GM19025 (cell line): Measurements from ENCODE around the gene CDH23.

ENCODE experiments used
- ATAC-seq: cut with Tn5 transposase; IDR thresholded peaks from one replicate; pipeline ENCODE4 v1.9.1; 2021; ENCODE audit warnings: mild to moderate bottlenecking, low read depth, moderate library complexity; ENCODE audit not compliant: unreplicated experiment

The CDH23 gene

DNA sequence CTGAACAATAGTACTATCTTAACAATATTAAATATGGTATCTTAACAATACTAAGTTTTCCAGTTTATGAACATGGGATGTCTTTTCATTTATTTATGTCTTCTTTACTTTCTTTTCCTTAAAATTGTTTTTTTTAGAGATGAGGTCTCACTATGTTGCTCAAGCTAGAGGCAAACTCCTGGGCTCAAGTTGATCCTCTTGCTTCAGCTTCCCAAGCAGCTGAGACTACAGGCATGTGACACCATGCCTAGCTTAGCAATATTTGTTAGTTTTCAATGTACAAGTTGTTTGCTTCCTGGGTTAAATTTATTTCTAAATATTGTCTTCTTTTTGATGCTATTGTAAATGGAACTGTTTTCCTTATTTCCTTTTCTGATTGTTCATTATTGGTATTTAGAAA lies 16.9 kb downstream of the CDH23 start:
- no peak for ATAC-seq

DNA sequence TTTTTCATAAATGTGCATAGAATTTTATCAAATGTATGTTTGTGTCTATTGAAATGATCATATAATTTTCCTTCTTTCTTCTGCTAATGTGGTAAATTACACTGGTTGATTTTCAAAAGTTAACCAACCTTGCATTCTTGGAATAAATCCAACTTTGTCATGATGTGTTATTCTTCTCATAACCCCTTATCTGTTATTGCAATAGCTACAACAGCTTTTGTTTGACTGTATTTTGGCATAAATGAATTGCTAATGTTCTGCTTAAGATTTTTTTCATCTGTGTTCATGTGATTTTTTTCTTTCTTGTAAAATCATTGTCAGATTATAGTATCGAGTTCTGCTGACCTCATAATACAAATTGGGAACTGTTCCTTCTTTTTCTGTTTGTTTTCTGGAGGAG lies 17.6 kb downstream of the CDH23 start:
- ATAC-seq, result no peak

DNA sequence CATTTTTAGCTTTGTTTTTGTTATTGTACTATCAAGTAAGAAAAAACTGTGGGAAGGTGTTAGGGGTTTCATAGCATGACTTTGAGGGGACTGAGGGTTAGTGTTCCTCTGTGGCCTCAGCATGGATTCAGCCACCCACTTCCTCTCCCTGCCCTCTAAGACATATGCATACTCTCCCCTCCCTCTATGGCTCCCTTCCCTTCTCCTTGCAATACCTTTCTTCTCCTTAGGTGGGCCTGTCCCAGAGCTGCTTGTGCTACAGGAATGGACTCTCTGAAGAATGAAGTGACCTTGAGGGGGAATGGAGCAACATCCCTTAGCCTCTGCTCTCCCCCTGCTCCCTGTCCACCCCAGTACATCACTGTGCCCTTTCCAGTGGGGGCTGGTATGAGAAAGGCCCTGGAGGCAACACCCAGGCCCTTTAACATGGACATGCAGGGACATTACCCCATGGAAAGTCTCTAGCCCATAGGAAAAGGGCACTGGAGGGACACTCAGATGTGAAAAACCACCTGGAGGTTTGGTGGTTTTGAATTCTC lies 22.4 kb downstream of the CDH23 start:
- ATAC-seq, result no peak

DNA sequence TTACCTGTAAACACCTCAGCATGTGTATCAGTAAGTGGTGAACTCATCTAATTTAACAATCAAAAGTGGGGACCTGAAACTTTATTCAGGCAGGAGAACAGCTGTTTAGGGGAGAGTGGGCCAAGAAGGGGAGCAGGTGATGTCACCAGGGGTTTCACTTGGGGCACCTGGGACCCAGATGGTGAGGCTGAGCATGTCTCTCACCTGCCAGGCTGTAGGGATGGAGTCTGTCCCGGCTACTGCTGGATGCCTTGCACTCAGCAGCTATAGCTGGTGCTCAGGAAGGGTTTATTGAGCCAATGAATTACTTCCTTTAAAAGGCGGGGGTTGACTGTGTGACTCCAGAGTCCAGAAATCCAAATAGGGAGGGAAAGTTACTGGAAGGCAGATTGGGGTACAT lies 23.0 kb downstream of the CDH23 start:
- no peak for ATAC-seq

DNA sequence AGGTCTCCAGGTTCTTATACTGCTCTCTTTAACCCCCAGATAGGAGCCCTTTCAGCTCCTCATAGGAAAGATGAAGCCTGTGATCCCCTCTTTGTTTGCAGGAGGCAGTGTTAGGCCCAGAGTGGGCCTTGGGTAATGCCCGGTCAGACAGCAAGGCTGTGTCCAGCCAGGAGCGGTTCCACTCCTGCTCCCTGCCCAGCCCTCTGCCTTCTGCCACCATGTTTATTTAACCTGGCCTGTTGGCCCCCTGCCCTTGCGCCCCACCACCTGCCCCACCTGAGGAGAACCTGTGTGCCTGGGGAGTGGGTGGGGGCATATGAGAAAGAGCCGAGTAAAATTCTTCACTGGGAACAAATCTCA lies 24.3 kb downstream of the CDH23 start:
- ATAC-seq, result no peak

DNA sequence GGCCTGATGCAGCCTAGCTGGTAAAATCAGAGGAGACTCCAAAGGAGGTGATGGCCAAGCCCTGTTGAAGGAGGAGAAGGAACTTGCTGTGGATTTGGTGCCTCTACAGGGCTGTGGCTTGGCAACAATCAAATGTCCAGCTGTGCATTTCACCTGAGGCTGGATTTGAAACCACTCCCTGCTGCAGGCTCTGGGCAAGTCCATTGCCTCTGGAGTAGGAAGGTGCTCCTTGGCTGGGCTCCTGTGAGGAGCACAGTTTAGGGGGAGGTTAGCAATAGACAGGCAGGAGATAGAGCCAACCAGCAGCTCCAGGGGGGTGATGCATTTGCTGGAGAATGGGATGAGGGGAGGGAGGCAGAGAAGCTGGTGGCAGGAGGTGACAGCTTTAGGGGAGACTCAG lies 26.5 kb downstream of the CDH23 start:
- ATAC-seq, result no peak

DNA sequence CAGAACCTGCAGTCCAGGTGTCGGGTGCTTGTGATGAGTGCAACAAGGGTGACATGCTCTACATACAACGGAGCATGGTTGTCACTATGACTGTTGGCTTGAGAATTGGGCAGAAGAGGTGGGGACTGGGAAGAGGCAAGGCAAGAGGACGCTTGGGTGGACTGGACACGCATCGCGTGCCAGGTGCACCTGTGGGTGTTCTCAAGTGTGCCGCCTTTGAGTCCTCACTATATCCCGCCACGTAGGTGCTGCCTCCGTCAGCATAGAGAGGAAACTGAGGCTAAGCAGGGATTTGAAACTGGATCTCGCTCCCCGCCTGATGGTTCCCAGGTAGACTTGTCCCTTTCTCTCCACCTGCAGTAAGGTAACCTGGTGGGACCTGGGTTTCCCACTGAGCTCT lies 27.2 kb downstream of the CDH23 start:
- no peak for ATAC-seq

DNA sequence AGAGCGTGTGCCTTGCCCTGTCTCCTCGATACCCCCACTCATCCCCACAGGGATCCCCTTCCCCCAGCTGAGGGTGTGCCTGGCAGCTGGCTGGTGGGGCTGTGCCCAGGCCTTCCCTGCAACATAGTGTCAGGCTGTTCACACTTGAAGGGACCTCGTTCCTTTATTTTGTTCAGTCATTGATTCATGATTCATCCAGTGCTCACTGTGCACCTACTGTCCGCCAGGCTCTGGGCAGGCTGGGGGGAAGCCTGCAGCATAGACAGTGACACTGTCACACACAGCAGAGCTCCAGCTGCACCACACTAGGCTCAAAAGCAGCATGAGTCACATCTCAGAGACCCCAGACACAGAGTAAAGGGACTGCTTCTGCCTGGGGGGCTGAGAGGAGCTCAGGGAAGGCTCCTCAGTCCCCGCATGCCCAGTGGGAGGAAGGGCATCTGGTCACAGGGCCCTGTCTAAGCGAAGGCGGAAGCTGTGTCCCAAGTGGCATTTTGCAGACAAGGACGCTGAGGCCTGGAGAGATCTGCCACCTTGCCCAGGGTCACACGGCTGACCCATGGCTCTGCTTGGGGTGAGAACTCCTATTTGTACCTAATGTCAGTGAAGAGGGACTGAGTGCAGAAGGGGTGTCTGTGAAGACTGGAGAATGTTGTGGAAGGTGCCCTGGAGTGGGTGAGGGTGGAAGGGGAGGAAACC lies 27.9 kb downstream of the CDH23 start:
- ATAC-seq, result no peak

DNA sequence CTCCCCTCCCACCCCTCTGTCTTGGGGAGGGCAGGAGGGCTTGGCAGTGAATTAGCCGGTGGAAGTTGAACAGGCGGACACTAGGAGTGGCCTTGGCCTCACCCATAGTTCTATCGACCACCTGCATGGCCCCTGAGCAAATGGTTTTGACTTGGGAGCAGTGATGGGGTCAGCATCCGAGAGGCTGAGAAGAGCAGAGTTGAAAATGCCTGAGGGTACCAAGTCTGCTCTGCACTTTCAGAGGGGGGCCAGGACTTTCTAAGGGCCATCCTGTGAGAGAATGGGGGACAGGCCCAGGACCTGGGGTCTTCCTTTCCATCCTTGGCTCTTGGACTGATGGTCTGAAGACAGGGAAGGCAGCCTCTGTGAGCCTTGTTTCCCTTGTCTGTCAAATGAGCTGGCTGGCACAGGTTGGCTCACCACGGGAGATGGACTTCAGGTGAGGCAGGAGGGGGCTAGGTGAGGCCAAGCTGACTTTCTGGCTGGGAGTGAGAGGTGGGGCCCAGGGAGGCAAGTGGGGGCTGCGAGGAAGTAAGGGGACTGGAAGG lies 29.4 kb downstream of the CDH23 start:
- no peak for ATAC-seq

DNA sequence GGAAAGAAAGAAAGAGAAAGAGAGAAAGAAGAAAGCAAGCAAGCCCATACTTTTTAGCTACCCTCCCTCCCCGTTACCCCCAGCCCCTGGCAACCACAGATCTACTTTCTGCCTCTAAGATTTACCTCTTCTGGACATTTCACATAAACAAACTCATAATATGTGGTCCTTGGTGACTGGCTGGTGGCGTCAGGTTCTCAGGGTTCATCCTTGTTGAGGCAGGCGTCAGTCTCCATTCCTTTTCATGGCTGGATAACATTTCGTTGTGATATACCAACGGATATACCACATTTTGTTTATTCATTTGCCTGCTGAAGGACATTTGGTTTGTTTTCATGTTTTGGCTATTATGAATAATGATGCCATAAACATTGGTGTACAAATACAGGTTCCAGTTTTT lies 30.5 kb downstream of the CDH23 start:
- no peak for ATAC-seq

DNA sequence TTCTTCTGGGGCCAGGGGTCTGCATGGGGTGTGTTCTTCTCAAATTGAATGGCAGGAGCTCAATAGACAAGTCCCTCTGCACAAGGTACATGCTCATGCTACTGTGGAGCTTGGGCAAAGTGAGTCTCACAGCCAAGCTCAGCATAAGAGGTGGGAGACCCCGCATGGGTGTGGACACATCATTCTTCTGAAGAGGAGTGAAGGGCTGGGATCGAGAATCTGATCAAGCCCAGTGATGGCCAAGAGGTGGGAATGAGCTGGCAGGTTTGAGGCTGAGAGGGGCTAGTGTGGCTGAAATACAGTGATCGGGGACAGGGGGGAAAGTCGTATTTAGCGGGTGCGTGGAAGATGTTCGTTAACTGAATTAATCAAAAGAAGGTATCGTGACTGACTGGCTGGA lies 32.6 kb downstream of the CDH23 start:
- no peak for ATAC-seq

DNA sequence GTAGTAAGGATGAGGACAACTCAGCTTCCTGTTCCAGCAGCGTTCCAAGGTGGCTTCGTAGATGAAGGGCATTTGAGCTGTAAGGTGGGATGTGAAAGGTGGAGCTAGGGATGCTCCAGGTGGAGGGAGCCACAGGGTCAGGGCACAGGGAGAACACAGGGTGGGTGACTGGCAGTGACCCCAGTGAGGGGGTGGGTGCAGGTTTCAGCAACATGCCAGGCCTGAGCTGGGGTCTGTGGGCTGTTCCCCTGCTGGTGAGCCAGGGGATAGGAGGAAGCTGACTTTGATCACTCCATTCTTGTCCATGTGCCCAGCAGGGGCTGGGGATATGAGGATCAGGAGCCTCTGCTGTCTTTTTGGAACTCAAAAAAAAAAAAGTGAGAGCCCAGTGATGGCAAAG lies 33.2 kb downstream of the CDH23 start:
- no peak for ATAC-seq

DNA sequence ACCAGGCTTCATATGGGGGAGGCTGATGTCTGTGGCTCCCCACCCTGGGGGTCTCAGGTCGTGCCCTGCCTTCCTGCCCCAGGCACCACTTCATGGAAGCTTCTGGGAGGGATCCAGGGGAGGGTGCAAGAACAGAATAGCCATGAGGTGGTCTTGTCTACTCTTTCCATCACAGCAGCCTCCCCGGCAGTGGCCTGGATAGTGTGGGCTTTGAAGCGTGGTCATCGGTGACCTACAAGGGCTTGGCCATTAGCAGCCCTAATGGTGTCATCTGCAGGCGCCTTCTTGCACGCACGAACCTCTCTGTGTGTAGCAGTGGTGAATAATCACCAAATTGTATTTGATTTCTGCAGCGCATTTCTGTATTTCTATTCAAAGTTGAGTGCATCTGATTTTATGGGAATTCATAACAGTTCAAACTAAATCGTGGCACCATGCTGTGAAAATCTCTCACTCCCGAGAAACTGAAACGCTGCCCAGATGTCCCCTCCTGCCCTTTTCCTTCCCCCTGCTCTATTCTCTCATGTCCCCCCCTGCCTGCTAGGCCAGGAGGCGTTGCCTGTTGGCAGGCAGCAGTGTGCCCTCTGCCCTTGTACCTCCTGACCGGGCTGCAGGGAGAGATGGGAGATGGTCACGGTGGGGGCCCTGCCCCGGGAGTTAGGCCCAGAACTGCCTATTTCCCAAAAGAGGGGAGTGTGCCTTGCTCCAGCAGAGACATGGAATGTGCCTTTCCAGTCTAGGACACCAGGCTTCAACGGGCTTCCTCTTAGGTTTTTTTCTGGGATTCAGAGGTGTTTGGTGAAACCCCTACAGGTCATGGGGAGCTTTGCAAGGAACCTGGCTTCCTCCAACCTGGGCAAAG lies 34.8 kb downstream of the CDH23 start:
- no peak for ATAC-seq

DNA sequence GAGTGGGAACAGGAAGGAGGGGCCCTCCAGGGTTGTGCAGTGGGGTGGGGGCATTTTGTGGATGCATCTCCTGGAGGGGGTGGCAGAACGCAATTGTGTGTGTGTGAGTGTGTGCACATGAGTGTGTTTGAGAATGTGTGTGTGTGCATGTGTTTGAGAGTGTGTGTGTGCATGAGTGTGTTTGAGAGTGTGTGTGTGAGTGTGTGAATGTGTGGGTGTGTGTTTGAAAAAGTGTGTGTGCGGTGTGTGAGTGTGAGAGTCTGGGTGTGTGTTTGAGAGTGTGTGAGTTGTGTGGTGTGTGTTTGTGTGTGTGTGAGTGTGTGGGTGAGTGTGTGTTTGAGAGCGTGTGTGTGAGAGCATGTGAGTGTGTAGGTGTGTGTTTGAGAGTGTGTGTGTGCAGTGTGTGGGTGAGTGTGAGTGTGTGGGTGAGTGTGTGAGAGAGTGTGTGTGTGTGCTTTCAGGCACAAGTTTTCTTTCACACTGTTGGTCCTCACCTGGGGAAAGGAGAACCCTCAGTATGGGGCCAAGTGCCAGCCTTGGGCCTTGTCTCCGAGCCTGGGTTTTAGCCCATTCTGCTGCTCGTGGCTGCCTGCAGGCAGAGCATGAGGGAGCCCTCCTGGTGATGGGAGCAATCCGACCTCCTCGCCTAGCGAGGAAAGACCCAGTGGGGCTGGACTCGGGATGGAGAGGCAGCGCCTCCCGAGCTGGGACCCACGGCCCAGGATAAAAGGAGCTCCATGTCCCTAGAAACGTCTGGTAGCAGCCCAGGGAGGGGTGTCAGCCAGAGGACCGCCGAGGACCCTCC lies 35.6 kb downstream of the CDH23 start:
- ATAC-seq, result no peak

DNA sequence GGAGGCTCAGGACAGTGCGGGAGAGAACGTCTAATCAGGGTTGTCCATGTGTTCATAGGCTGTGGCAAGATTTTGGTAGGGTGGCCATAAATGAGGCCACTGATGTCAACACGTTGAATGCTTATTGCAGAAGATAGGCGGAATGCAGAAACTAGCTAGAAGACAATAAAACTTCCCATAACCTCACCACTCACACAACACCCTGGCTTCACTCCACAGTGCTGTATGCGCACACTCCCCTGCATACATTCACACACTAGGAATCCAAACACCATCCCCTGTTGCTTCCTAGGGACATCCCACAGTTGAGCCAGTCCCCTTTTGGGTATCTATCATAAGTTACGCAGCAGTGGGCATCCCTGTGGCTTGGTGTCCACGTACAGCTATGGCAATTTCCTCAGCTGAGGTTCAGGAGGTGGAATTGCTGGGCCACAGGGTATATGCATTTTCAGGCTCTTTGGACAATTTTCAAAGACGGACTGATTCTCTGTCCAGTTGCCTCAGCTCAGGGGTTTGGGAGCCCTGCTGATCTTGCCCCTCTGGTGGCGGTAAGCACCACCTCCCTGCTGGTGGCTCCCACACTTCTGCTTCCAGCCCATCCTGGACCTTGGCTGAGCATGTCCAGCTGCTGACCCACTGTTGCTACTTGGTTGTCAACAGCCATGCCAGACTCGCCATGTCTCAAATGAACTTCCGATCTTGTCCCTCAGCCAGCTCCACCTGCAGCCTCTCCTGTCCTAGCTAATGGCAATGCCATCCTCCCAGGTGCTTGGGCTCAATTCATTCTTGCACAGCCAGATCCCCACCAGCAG lies 36.4 kb downstream of the CDH23 start:
- no peak for ATAC-seq

DNA sequence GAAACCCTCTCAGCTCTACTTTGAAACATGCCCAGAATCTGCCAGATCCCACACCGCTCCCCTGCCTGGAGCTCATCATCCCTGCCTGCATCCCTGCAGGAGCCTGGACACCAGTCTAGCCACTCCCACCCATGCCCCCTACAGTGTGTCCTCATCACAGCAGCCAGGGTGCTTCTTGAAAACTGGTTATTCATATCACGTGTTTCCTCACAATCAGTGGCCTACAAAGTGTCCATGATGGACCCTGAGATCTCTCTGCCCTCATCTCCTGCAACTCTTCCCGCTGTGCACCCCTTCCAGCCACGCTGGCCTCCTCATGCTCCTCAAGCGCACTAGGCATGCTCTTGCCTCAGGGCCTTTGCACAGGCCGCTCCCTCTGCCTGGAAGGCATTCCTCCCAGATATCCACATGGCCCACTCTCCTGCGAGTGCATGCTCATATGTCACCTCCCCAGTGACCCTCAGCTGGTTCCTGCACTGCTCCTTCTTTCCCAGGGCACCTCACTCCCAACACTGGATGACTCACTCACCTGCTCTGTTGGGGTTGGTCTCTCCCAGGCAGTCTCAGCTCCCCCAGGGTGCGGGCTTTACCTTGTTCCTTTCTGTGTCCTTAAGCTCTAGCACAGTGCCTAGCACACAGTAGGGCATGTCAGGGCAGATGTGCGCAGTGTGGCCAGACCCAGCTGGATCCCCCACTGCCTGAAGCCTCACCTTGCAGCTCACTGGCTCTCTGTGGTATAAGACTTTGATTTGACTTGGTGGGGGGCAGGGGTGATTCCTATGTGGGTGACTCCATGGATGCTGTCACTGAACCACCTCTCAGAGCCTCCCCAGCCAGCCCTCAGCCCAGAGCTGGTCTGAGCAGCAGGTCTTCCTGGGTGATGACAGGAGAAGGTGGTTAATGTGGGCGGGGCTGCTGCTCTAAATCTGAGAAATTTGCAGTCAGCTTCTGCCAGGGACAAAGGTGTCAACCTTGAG lies 37.3 kb downstream of the CDH23 start:
- ATAC-seq, result no peak

DNA sequence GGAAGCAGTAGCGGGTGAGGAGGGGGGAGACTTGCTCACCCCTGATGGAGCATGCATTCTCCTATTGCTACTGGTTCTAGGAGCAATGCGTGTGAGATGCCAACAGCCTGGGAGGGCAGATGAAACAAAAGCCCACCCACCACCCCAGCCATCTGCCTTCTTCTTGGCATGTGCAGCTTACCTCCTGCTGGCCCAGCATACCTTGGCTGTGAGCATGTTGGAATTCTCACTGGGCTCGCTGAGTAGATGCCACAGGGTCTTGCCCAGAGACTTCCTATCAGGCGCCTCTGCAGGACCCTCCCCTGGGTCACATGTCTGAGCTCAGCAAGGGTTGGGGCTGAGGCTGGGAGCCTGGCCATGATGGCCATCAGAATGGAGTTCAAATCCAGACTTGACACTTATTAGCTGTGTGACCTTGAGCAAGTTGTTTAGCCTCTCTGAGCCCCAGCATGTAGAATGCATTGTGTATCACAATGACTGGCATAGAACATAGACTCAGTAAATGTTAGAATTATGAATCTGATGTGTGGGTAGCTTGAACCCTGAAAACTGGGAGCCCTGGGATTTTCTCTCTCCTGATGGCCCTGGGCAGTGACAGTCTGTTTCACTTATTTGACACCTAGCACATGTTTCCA lies 38.2 kb downstream of the CDH23 start:
- no peak for ATAC-seq

DNA sequence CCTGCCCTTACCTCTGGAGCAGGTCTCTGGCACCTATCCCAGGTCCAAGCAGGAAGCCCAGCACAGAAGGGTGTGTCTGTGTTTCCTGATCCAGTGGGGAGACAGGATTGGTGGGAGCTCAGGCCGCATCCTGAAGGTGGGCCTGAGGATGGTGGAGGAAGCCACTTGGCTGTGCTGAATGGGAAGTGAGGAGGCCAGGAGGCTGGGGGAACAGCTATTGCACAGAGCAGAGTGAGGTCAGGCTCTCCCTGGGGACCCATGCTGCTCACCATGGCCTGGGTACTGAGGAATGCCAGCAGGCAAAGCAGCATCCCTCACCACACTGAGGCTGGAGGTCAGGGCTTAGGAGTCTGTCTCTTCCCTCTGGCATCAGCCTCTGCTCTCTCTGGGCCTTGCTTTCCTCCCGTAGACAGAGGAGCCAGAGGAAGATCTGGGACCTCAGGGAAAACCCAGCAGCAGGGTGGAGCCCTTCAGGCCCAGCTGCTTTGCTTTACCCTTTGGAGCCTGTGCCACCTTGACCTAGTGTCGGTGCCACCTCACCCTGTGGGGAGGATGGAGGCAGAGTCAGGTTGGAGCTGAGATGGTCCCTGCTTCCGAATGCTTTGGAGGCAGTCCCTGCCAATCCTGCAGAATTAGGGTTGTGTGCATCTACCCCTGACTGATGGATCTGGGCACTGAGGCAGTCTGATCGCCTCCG lies 39.0 kb downstream of the CDH23 start:
- ATAC-seq, result no peak
